ENCODE measurements around the gene KLHL20. TPM values are rescaled to one million over a fixed set of nuclear protein-coding genes. Genes with fewer than 3 reads are reported as not detected.
A peak's percentile ranks its signal among the peaks of the same experiment; 100 is the strongest.
"Not testable (repeated sequence)": the region's sequence is repeated elsewhere in the genome, so short reads cannot be mapped to it uniquely, and the experiment has no call there.

Gene KLHL20, protein sequence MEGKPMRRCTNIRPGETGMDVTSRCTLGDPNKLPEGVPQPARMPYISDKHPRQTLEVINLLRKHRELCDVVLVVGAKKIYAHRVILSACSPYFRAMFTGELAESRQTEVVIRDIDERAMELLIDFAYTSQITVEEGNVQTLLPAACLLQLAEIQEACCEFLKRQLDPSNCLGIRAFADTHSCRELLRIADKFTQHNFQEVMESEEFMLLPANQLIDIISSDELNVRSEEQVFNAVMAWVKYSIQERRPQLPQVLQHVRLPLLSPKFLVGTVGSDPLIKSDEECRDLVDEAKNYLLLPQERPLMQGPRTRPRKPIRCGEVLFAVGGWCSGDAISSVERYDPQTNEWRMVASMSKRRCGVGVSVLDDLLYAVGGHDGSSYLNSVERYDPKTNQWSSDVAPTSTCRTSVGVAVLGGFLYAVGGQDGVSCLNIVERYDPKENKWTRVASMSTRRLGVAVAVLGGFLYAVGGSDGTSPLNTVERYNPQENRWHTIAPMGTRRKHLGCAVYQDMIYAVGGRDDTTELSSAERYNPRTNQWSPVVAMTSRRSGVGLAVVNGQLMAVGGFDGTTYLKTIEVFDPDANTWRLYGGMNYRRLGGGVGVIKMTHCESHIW
- 10 to 100 TPM; 25.8 to 30.0 (median 27.9) TPM for total RNA-seq (2021; fragmentation: NEBNext Ultra II Directional; extraction: Animal tissue kit (Norgen Biotek cat#: 25700))
- long read RNA-seq, transcript KLHL20-201 (12 exons, 3,421 nt) = major isoform, 14 of 27 reads
- long read RNA-seq, partial matches to known transcripts = 7 of 27 reads
- long read RNA-seq, other reads (novel, unspliced or antisense) = 6 of 27 reads

- Mint-ChIP-seq H3K9me3 (no peaks in the 10 kb centered on the region), H3K4me1 (ENCODE audit: low read depth) (peaks cover 28% of the 10 kb centered on the region), H3K27ac (peak within 1 kb of the TSS; percentile 93), H3K36me3 (ENCODE audit: low read depth) (peaks cover 11% of the 10 kb centered on the region), H3K27me3 (ENCODE audit: insufficient read depth) (peaks cover 7% of the 10 kb centered on the region; the same call in 1 of the 2 replicates), H3K4me3 (peak within 1 kb of the TSS; percentile 97)
- peak; percentile 89 for DNase-seq
- TF ChIP-seq CTCF (IDR thresholded peaks at IDR 0.05) = peak; percentile 16; the same call in 1 of the 2 replicates
Measured at GRCh38 chr1:173714759-173715537, at the start of gene KLHL20. KLHL20 (plus strand) TSS chr1:173714981; CDS start chr1:173716044, 1,063 bp downstream.

- peak; percentile 38 for DNase-seq
- Mint-ChIP-seq H3K9me3 (no peaks in the 10 kb centered on the region), H3K36me3 (ENCODE audit: low read depth) (no peaks in the 10 kb centered on the region), H3K27ac (no peak overlapping the region; the same call in 1 of the 2 replicates), H3K4me1 (ENCODE audit: low read depth) (peaks cover 14% of the 10 kb centered on the region), H3K27me3 (ENCODE audit: insufficient read depth) (peaks cover 7% of the 10 kb centered on the region), H3K4me3 (no peak overlapping the region)
- TF ChIP-seq CTCF (IDR thresholded peaks at IDR 0.05) = no peak
Measured at GRCh38 chr1:173666646-173667045, 48.1 kb upstream of the KLHL20 start.

- Mint-ChIP-seq H3K36me3 (ENCODE audit: low read depth) (no peaks in the 10 kb centered on the region), H3K27ac (peak within 1 kb of the TSS; percentile 29; the same call in 1 of the 2 replicates), H3K27me3 (ENCODE audit: insufficient read depth) (peaks cover 5% of the 10 kb centered on the region), H3K4me1 (ENCODE audit: low read depth) (peaks cover 14% of the 10 kb centered on the region), H3K9me3 (no peaks in the 10 kb centered on the region), H3K4me3 (peak within 1 kb of the TSS; percentile 44)
- no peak for TF ChIP-seq CTCF (IDR thresholded peaks at IDR 0.05)
- DNase-seq = no peak
Measured at GRCh38 chr1:173669491-173669941, 45.3 kb upstream of the KLHL20 start, which contains the start of gene ANKRD45. ANKRD45 (minus strand) TSS chr1:173669851; CDS start chr1:173659418, 10,433 bp downstream.

DNA sequence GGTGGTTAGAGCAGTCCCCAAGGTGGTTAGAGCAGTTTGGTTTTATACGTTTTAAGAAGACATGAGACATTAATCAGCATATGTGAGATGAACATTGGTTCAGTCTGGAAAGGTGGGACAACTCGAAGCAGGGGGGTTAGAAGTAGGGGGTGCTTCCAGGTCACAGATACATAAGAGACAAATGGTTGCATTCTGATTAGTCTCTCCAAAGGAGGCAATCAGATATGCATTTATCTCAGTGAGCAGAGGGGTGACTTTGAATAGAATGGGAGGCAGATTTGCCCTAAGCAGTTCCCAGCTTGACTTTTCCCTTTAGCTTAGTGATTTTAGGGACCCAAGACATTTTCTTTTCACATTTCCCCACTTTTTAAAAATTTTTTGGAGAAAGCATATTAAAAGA, 40.3 kb upstream of the KLHL20 start:
- H3K4me1 Mint-ChIP-seq (ENCODE audit: low read depth); H3K4me3 Mint-ChIP-seq; H3K27ac Mint-ChIP-seq; DNase-seq; H3K27me3 Mint-ChIP-seq (ENCODE audit: insufficient read depth); H3K9me3 Mint-ChIP-seq; H3K36me3 Mint-ChIP-seq (ENCODE audit: low read depth): not testable (repeated sequence)

- H3K4me3 Mint-ChIP-seq; H3K9me3 Mint-ChIP-seq; H3K27ac Mint-ChIP-seq; H3K36me3 Mint-ChIP-seq (ENCODE audit: low read depth); H3K27me3 Mint-ChIP-seq (ENCODE audit: insufficient read depth); DNase-seq; H3K4me1 Mint-ChIP-seq (ENCODE audit: low read depth): not testable (repeated sequence)
Measured at GRCh38 chr1:173680152-173680551, 34.6 kb upstream of the KLHL20 start.

- peaks cover 4% of the 10 kb centered on the region; the same call in 1 of the 2 replicates for H3K9me3 Mint-ChIP-seq
- no peak overlapping the region for H3K4me3 Mint-ChIP-seq
- no peaks in the 10 kb centered on the region for H3K4me1 Mint-ChIP-seq (ENCODE audit: low read depth)
- TF ChIP-seq CTCF (IDR thresholded peaks at IDR 0.05) = no peak
- H3K36me3 Mint-ChIP-seq (ENCODE audit: low read depth) = no peaks in the 10 kb centered on the region
- no peak for DNase-seq
- no peak overlapping the region for H3K27ac Mint-ChIP-seq
- H3K27me3 Mint-ChIP-seq (ENCODE audit: insufficient read depth) = peaks cover 10% of the 10 kb centered on the region
Measured at GRCh38 chr1:173682184-173682583, 32.6 kb upstream of the KLHL20 start.

DNA sequence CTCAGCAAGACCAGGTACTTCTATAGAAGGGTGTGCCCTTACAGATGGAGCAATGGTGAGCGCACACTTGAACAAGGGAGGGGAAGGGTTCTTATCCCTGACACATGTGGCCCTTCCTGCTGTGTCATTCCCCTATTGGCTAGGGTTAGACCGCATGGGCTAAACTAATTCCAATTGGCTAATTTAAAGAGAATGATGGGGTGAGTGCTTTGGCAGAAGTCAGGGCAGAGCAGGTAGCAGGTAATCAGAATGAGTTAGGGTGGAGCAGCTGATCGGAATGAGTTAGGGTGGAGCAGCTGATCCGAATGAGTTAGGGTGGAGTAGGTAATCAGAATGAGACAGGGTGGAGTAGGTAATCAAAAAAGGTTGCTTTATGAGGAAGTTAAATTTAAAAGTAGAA, 30.9 kb upstream of the KLHL20 start:
- H3K36me3 Mint-ChIP-seq (ENCODE audit: low read depth); H3K9me3 Mint-ChIP-seq; H3K27ac Mint-ChIP-seq; DNase-seq; H3K4me3 Mint-ChIP-seq; H3K4me1 Mint-ChIP-seq (ENCODE audit: low read depth): not testable (repeated sequence)
- H3K27me3 Mint-ChIP-seq (ENCODE audit: insufficient read depth) = peaks cover 12% of the 10 kb centered on the region

- H3K36me3 Mint-ChIP-seq (ENCODE audit: low read depth); H3K4me1 Mint-ChIP-seq (ENCODE audit: low read depth); H3K27ac Mint-ChIP-seq; H3K9me3 Mint-ChIP-seq; DNase-seq; H3K4me3 Mint-ChIP-seq: not testable (repeated sequence)
- H3K27me3 Mint-ChIP-seq (ENCODE audit: insufficient read depth) = peaks cover 16% of the 10 kb centered on the region
Measured at GRCh38 chr1:173685121-173685520, 29.7 kb upstream of the KLHL20 start.
